Measurements from ENCODE around the gene MTA2.
"Not testable (repeated sequence)": the region's sequence is repeated elsewhere in the genome, so short reads cannot be mapped to it uniquely, and the experiment has no call there.

The MTA2 gene

DNA sequence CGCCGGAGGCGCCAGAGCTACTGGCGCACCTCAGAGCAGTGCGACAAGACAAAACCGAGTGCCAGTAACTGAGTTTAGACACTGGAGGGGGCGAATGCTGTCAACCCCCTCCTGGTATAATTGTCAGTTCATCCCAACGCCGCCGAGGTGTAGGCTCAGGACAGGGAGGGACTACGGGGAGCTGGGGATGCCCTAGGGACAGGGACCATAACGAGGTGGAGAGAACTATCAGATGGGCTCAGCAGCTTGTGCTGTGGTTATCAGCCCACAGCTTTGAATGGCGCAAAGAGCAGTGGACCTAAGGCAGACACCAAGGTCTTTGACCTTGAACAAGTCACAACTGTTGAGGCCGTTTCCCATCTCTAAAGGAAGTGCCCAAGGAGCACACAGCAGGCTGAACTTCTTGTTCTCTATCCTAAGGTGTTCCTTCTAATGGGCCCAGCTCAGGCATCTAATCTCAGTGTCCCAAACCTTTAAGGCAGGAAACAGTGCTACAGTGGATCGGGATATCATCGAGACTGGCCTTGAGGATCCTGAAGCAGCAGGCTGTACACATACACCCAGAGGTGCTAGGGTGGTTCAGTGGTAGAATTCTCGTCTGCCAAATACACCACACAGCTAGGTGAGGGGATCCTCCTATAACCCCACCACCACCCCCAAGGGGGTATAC, 9.4 kb downstream of the MTA2 start:
- no peak for DNase-seq (ENCODE audit: low spot score)

DNA sequence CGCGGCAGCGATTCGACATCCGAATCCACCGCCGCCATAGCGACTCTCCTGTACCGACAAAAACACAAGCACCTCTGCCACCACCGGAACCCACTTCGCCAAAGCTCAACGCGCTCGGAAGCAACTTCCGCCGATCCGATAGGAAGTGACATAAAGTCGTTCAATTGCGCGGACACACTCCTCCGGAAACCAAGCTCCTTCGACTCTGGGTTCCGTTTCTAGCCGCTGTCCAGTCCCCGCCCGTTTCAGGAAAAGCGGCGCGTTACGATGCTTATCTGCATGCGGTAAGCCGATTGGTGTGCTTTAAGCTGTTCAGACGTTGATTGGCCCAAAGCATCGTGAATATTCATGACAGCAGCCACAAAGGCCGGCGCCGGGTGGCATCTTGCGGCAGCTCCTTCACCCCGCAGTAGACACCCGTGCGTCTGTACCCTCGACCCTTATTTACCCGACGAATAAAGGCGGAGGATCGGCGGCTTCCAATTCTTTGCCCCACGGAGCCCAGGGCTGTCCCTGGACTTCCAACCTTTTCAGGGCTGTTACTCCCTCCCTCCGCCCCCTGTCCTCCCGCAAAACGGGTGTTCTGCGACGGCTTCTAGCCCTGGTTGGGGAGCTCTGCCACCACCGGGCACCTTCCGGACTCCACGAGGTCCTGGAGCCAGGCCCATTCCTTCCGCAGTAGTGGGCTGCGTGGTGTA, 10.1 kb downstream of the MTA2 start, which contains the start of gene TUT1:
Gene TUT1, minus strand, starts transcription at position 76 of the 698 bp plus-strand sequence. Its CDS starts 38 bp downstream, at position 38.
- peak; percentile 100 for DNase-seq (ENCODE audit: low spot score)

DNA sequence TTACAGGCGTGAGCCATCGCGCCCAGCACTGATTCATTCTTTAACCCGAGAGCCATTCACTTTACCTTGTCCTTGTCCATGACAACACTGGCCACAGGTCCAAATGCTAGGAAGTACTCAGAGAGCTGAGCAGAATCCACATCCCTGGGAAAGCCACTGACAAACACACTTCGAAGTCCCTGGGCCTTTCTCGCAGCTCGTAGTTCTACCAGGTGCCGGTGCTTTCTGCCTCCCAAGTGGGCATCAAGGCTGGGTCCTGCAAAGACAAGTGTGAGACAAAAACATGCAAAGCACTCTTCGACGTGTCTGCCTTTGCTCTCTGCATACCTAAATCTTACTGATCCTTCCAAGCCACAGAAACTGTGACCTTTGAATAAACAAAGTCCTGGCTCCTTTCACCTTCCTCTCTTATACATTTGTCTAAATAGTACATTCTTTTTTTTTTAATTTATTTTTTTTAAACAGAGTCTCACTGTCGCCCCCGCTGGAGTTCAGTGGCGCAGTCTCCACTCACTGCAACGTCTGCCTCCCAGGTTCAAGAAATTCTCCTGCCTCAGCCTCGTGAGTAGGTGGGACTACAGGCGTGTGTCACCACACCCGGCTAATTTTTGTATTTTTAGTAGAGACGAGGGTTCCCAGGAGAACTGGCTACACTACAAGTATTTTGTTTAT, 12.6 kb downstream of the MTA2 start:
- DNase-seq (ENCODE audit: low spot score) = no peak

DNA sequence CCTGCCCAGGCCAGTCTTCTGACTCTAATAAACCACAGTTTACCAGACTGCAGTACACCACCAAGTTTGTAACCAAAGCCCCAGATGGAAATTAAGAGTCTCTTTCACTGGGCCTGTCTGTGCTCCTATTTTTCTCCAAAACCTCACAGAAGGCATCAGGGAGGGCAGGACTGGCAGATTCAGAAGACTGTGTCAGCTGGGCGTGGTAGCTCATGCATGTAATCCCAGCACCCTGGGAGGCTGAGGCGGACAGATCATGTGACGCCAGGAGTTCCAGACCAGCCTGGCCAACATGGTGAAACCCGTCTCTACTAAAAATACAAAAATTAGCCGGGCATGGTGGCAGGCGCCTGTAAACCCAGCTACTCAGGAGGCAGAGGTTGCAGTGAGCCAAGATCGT, 16.3 kb downstream of the MTA2 start:
- not testable (repeated sequence) for DNase-seq (ENCODE audit: low spot score)

DNA sequence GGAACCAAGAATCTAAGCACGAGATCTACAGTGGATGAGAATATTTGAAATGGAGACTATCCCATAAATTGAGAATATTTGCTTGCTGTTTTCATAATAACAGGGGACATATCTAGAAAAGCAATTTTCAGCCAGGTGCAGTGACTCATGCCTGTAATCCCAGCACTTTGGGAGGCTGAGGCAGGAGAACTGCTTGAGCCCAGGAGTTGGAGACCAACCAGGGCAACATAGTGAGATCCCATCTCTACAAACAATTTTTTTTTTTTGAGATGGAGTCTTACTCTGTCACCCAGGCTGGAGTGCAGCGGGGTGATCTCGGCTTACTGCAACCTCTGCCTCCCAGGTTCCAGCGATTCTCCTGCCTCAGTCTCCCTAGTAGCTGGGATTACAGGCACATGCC, 19.9 kb downstream of the MTA2 start:
- DNase-seq (ENCODE audit: low spot score) = not testable (repeated sequence)

DNA sequence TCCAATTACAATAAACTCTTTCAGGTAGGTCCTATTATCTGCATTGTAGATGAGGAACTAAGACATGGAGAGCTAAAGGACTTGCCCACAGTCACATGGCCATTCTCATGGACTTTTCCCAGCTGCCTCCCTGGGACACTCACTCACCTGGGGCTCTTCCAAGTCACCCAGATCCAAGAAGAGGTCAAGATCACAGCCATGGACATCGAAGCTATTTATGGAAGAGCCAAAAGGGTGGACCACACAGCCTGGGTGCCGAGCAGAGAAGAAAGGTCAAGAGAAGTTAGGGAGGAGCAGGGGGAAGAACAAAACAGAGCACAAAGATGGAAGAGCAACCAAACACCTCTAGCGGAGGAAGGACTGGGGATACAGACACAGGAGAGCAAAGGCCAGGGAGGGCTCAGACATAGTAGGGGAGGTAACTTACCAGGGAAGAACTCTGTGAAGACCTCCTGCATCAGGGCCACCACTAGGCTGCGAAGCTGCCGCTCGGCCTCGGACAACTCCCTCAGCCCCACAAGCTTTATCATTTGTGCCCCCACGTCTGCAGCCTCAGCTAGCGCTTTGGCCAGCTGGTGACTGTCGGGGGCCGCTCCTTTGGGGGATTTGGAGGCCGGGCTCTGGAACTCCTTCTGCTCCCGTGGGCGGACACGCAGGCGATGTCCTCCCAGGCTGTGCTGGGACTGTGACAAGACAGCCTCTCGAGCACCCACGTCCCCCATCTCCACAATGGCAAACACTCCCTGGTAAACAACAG, 20.5 kb downstream of the MTA2 start:
- DNase-seq (ENCODE audit: low spot score) = no peak

DNA sequence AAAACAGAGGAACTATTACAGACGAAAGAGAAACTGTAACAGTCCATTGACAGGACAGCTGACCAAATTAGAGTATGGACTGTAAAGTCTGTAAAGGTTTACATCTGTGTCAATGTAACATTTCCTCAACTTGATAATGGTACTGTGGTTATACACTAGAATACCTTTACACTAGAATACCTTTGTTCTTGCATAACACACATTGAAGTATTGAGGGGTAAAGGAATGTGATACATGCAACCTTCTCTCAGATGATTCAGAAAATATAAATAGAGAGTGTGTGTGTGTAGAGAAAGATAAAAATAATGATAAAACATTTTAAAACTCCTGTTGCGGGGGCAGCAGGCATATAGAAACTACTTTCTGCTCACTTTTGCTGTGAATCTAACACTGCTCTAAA, 22.4 kb downstream of the MTA2 start:
- DNase-seq (ENCODE audit: low spot score) = no peak

DNA sequence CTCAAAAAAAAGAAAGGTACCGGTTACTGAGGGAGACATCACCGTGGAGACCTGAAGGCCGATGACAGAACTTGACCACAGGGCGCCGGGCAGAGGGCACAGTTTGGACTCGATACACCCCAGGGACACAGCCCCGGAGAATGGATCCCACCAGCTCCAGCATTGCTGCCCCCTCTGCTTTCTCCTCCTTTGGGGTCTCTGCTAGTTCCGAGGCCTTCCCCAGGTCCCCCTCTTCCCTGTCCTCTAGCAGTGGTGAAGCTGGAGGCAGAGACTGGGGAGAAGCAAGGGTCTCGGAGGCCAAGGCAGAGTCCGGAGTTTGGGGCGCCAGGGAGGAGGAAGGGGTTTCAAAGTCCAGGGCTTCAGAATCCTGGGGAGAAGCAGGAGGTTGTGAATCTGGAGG, 23.1 kb downstream of the MTA2 start:
- DNase-seq (ENCODE audit: low spot score) = no peak

DNA sequence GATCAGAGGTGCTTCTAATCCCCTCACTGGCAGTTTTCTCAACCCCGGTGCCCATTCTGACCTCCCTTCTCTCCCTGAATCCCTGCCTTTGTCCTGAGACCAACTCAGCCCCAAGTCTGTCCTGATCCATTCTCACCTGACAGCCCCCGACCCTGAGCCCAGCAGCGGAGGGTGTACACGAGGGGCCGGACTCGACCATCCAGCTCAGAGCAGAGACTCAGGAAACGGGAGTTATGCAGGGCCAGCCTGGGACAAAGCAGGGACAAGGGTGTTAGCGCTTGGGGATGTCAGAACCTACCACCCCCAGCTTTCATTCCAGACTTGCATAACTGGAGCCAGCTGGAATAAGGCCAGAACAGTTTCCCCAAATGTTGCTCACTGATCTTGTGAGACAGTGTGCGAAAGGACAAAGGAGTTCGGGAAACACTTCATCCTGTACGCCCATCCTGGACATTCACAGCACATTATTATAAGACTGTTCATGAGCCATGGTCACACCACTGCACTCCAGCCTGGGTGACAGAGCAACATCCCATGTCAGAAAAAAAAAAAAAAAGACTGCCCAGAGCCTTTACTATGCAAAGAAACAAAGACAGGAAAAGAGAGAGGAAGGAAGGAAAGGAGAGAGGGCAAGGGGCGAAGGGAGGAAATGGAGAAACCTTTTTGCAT, 24.5 kb downstream of the MTA2 start:
- DNase-seq (ENCODE audit: low spot score) = no peak

DNA sequence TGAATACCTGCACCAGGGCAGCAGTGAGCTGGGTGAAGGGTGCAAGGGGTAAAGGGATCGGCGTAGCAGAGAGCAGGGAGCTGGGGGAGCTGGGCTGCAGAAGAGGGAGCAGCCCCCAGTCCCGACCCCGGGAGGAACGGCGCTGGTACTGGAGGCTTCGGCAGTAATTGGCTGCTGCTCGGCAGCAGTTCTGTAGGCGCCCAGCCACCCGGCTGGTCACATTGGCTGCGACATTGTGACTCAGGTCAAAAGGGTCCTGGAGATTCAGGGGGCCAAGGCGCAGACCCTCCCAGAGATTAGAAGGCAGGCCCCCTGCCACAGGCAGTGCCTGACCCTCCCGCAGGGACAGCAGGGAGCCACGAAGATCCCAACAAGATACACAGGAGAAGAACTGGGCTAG, 25.8 kb downstream of the MTA2 start:
- DNase-seq (ENCODE audit: low spot score) = no peak

DNA sequence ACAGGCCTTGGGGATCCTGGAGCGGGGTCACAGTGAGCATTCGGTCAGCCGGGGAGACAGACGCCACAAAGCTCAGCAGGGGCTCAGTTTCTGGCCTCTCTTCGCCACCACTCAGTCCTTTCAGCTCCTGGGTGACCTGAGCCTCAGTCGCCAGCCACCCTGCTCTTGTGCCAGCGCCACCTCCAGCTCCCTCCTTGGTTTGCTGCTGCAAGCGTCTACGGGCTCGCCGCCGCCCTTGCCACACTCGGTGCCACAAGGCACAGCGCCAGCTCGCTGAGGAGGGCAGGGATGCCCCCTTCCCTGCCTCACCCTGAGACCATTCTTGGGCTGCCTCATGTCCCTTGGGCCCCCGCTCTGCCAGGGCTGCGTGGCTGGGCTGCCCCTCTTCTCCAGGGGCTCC, 26.5 kb downstream of the MTA2 start:
- no peak for DNase-seq (ENCODE audit: low spot score)

DNA sequence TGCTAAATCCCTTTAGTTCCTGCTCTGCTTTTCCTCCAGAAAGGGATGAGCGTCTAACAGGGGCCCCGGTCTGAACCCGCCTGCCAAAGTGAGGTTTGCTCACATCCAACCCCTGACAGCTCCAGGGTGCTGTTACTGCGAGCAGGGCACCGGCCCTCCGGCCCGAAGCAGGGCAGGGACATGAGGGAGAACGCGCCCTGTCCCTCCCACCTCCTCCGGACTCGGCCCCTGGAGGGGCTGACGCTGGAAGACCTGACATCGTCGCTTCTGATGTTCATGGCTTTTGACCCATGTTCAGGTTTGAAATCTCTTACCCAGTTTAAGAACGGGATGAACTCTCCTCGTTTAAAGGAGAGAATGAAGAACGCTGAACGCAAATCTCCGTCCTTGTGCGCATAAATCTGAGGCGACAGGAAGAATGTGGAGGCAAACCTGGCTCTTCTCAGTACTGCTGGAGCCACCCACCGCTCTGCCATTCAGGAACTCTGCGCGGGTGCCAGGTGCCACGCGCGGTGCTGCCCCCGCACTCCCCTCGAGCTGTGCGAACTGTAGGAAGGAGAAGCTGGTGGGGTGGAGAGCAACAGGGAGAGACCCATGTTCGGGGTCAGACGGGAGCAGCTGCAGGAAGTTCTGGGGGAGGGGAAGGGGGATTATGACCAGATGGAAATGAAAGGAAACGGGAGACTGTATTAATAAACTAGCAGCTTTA, 27.1 kb downstream of the MTA2 start:
- peak; percentile 67 for DNase-seq (ENCODE audit: low spot score)

DNA sequence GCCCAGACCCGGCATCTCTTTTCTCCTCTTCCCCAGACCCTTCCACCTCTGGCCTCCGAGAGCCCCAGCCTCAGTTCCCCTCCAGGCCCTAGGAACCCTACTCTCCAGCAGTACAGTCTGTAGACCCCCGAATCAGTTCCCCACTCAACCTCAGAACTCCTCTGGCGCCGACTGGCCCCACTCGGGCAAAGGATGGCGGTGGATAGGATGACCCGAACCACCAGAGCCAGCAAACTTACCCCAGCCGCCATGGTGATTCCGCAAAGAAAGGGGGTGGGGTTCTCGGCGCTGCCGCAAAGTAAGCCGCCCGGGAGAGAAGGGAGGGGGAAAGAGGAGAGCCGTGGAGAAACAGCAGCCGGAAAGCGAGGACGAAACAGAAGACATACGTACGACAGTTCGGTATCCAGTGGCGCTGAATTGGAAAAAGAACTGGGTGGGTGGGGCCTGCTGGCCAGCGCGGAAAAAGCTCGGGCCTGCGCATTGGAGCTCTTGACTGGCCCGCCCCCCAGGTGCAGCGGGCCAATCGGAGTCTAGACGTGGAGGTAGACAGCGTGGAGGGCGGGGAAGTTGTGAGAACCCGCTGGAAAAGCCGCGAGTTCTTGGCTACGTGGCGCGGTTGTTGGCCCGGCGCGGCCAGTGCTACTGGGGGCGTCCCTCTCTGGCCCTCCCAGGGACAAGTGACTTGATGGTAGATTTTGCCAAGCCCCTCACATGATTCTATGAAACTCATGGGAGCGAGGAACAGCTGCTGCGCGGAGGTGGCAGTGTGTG, 27.9 kb downstream of the MTA2 start, which contains the start of gene EEF1G:
Gene EEF1G, minus strand, starts transcription at position 300 of the 771 bp plus-strand sequence. Its CDS starts 49 bp downstream, at position 251.
- DNase-seq (ENCODE audit: low spot score) = peak; percentile 99

DNA sequence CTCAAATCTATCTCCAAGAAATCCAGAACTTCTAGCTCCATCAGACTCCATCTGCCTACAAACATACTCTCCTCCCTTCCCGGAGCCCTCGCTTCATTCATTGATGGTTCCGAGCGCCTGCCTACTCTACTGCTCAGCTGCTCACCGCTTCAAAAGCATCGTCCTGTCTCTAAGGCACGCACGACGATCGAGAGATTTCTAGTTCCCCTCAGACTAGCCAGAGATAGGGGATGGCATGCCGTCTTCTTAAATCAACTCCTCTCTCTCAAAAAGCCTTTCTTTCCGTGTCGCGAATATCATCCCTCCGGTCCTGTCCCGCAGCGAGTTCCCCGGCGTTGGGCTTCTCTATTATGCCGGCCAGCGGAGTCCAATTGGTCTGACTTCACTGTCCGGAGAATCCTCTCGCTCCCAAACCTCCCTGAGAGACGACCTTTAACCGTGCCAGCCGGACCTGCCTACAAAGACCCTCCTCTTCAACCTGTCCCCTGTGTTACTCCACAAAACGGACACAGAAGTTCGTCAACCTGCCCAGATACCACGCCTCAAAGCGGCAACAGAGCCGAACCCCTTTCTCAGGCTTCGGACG, 28.6 kb downstream of the MTA2 start:
- no peak for DNase-seq (ENCODE audit: low spot score)

DNA sequence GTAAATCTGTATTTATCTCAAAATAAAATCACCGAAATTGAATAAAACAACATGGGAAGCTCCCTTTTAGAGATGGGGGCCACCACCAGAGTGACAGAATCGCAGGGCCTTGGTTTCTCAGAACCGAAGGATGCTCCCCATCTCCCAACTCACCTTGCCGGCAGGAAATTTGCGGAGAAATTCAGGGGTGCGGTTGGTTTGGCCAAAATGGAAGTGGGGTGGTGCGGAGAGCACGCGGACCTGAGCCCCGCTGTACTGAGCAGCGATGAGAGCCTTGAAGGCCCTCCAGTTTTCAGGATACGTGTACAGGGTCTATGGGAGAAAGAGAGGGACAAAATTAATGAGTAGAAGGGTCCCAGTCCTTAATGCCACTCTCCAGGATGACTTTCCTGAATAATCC, 29.2 kb downstream of the MTA2 start:
- no peak for DNase-seq (ENCODE audit: low spot score)

DNA sequence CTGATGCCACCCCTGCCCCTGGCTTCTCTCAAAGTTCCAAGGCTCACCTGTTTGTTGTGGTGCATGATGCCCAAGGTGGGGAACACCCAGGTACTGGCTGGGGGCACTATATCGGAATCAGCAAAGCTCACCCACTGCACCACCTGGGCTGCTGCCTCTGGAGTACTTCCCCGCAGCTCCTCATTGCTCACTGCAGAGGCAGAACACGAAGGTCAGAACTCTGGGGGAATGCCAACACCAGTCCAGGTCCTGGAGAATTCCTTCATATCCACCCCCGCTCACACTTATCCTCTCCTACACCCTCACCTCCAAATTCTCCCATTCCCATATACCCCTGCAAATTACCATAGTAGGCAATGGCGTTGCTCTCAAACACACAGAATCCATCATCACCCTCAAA, 30.2 kb downstream of the MTA2 start:
- not testable (repeated sequence) for DNase-seq (ENCODE audit: low spot score)

DNA sequence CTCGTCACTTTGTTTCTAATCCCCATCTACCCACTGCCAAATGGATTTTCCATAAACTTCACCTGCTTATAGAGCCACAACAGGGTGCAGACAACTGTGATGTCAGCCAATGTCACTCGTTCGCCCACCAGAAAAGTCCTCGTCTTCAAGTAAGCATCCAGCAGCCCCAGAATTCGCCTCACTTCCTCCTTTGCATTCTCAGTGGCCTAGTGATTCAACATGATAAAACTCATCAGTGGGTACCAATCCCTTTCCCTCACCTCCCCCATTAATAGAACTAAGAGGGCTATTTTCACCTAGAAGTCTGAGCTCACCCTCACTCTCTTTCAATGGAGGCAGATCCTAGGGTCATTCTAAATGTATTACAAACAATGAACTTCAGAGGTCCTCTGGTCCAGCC, 30.8 kb downstream of the MTA2 start:
- DNase-seq (ENCODE audit: low spot score) = not testable (repeated sequence)

DNA sequence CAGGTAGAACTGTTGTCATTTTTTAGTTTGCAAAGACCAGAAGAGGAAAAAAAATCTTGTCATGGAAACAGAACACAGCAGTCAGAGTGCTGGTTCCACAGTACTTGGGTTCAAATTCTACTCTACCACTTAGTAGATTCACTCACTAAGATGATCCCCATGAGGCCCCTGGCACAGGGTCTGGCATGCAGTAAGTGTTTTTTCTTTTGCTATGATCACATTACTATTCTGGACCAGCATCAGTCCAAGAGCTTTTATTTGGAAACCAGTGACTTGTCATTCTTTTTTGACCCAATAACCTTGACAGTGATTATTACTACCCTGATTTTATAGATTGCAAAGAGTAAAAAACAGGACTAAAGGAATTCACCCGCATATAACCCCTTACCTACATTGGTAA, 32.1 kb downstream of the MTA2 start:
- no peak for DNase-seq (ENCODE audit: low spot score)

DNA sequence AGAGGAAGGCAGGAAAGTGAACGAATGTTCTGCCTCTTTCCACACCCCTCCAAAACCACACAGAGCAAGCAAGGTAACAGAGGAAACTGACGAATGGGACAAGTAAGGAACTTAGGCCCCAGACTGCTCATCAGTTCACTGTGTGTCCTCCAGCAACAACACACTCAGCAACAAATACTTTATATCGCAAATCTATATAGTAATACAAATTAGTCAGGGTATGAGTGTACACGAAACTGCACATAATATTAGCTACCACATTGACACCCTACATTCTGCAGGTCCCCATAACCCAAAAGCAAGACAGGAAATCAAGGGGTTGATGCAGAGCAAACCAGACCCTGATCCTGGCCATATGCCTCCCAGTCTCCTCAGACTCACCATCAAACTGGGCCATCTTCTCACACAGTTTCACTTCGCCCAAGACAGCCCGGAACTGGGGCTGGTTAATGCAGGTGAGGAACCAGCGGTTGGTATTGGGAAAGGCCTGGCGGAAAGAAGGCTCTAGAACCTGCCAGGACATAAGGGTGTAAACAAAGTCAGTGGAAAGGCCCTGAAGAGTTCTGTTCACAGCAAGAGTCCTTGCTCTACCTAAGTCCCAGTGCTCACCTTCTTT, 34.5 kb downstream of the MTA2 start:
- DNase-seq (ENCODE audit: low spot score) = no peak

Measured in Ammon's horn (tissue), 1 donor.